RWPE2 (cell line): Measurements from ENCODE around the gene ELOVL6.

ENCODE experiments used
- ATAC-seq: fragments of 200-7000 bp; cut with Tn5 transposase; 3 replicates; pipeline ENCODE4 v1.9.1; 2021; ENCODE audit warnings: low read depth
- DNase-seq: peaks from one replicate; pipeline ENCODE4 v3.0.0-alpha.2; 2020; ENCODE audit warnings: low spot score
- H3K27ac ChIP-seq: fragments of 450-650 bp; 2 replicates; pipeline ENCODE4 v1.5.1; 2017; ENCODE audit warnings: mild to moderate bottlenecking; ENCODE audit not compliant: poor library complexity, severe bottlenecking
- H3K27me3 ChIP-seq: fragments of 250-450 bp; sonication (Bioruptor Pico); 2 replicates; pipeline ENCODE4 v1.5.1; 2021; ENCODE audit warnings: mild to moderate bottlenecking, moderate library complexity; ENCODE audit not compliant: insufficient read depth, poor library complexity, severe bottlenecking
- H3K36me3 ChIP-seq: fragments of 250-450 bp; sonication (Bioruptor Pico); 2 replicates; pipeline ENCODE4 v1.5.1; 2020; ENCODE audit warnings: low read depth, mild to moderate bottlenecking, moderate library complexity
- H3K4me1 ChIP-seq: fragments of 250-450 bp; sonication (Bioruptor Pico); 2 replicates; pipeline ENCODE4 v1.5.1; 2021; ENCODE audit warnings: mild to moderate bottlenecking, moderate library complexity; ENCODE audit not compliant: insufficient read depth, poor library complexity, severe bottlenecking
- H3K4me3 ChIP-seq: fragments of 250-450 bp; sonication (Bioruptor Pico); 2 replicates; pipeline ENCODE4 v1.5.1; 2021; ENCODE audit warnings: mild to moderate bottlenecking, moderate library complexity; ENCODE audit not compliant: severe bottlenecking
- H3K9me3 ChIP-seq: fragments of 250-450 bp; sonication (Bioruptor Pico); 2 replicates; pipeline ENCODE4 v1.5.1; 2021; ENCODE audit warnings: mild to moderate bottlenecking, moderate library complexity; ENCODE audit not compliant: severe bottlenecking
- TF ChIP-seq, protein P1 (sequence below): fragments of 450-650 bp; IDR thresholded peaks from one replicate; pipeline ENCODE4 v1.5.1; 2017; ENCODE audit warnings: mild to moderate bottlenecking, moderate library complexity; ENCODE audit not compliant: poor library complexity, severe bottlenecking

Gene ELOVL6

DNA sequence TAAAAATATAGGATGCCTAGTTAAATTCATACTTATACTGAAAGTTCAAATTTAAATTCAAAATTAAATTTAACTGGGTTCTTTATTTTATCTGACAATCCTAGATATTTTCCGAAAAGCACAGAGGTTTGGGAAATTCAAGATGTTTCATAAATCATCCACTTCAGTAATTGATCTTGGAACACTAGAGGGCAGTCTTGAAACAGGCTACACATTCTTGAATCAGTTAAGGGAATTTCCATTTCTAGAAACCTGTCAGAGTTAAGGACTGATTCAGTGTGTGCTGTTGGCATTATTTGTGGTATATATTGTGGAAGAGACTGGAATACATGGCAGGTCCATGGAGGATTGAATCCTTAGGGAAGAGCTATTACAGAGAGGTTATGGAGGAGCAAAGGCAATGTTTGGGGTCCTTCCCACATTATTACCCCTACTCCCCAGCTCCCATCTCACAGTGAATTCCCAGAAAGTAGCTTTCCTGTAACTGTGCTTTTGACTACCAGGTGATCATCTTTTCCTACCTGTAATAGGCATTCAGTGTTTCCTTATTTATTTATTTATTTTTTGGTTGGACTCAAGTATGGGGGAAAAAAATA is 192.9 kb downstream of the ELOVL6 start:
- Histone ChIP-seq H3K27ac (no peak overlapping the region), H3K9me3 (no peaks in the 10 kb centered on the region), H3K36me3 (no peaks in the 10 kb centered on the region), H3K4me3 (no peak overlapping the region), H3K4me1 (no peaks in the 10 kb centered on the region), H3K27me3 (no peaks in the 10 kb centered on the region)
- ATAC-seq (peak; percentile 77), DNase-seq (no peak)
- TF ChIP-seq, protein P1, sequence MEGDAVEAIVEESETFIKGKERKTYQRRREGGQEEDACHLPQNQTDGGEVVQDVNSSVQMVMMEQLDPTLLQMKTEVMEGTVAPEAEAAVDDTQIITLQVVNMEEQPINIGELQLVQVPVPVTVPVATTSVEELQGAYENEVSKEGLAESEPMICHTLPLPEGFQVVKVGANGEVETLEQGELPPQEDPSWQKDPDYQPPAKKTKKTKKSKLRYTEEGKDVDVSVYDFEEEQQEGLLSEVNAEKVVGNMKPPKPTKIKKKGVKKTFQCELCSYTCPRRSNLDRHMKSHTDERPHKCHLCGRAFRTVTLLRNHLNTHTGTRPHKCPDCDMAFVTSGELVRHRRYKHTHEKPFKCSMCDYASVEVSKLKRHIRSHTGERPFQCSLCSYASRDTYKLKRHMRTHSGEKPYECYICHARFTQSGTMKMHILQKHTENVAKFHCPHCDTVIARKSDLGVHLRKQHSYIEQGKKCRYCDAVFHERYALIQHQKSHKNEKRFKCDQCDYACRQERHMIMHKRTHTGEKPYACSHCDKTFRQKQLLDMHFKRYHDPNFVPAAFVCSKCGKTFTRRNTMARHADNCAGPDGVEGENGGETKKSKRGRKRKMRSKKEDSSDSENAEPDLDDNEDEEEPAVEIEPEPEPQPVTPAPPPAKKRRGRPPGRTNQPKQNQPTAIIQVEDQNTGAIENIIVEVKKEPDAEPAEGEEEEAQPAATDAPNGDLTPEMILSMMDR = peak; percentile 93

DNA sequence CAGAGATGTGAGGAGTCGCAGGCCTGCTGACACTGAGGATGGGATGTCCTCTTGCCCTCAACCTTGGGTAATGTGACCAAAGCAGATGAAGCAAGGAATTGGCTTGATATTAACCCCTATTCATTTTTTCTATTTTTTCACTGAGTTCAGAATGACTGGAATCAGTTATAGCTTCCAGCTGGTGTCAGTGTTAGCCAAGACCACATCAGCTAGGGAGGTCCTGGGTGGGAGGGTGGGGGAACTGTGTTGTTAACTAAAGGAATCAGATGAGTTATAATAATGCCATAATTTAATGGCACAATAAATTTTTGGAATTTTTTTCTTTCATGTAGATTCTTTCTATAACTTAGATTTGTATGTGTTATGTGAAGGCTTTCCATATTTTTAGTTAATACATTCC is 193.9 kb downstream of the ELOVL6 start:
- ATAC-seq (no peak), DNase-seq (no peak)
- no peaks in the 10 kb centered on the region for H3K9me3 ChIP-seq
- no peak overlapping the region for H3K4me3 ChIP-seq
- H3K4me1 ChIP-seq = no peaks in the 10 kb centered on the region
- TF ChIP-seq, protein P1 = no peak
- no peaks in the 10 kb centered on the region for H3K27me3 ChIP-seq
- H3K27ac ChIP-seq = no peak overlapping the region
- H3K36me3 ChIP-seq = no peaks in the 10 kb centered on the region

DNA sequence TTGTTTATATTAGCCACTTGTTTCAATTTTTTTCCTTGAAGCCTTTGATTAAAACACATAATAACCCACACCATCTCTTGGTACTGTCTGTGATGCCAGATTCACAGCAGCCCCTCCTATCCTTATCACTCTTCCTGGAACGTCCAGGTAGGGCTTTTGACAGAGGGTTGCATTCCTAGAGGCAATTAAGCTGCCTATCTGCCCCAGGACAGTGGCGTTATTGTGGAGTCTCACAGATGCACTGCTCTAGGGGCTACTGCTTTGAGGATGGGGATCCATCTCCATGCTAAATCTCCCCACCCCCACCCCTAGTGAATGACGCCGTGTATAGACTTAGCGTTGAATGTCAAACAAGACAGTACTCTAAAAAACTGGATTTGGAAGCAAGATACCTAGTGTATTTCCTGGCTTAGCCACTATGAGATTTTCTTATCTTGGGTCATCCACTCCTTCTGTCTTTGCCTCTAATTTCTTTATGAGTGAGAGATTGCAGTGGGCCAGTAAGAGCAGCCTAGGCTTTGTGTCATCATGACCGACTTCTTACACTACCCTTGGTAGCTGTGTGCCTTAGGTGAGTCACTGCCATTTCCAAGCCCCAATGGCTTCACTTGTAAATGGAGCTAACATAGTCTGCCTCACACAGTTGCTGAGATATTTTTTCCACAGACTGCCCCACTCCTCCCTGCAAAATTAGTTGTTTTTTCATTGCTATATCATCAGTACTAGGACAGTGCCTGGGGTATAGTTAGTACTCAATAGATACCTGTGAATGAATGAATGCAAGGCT is 194.8 kb downstream of the ELOVL6 start:
- Histone ChIP-seq H3K36me3 (no peaks in the 10 kb centered on the region), H3K27me3 (no peaks in the 10 kb centered on the region), H3K9me3 (no peaks in the 10 kb centered on the region), H3K27ac (no peak overlapping the region), H3K4me1 (no peaks in the 10 kb centered on the region), H3K4me3 (no peak overlapping the region)
- DNase-seq = no peak
- no peak for ATAC-seq
- TF ChIP-seq, protein P1 = no peak

DNA sequence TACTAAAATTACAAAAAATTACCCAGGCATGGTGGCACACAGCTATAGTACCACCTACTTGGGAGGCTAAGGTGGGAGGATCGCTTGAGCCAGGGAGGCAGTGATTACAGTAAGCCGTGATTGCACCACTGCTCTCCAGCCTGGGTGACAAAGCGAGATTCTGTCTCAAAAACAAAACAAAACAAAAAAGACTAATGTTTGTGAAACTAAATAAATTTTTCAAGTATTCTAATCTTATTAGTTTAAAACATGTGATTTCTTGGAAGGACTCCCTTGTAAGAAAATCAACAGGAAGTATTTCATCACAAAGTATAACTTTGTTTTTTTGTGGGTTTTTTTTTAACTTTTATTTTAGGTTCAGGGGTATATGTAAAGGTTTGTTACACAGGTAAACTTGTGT is 196.1 kb downstream of the ELOVL6 start:
- ATAC-seq (no peak), DNase-seq (no peak)
- H3K27ac ChIP-seq = no peak overlapping the region
- H3K36me3 ChIP-seq = no peaks in the 10 kb centered on the region
- TF ChIP-seq, protein P1 = no peak
- H3K4me1 ChIP-seq = no peaks in the 10 kb centered on the region
- H3K9me3 ChIP-seq = no peaks in the 10 kb centered on the region
- no peak overlapping the region for H3K4me3 ChIP-seq
- no peaks in the 10 kb centered on the region for H3K27me3 ChIP-seq

DNA sequence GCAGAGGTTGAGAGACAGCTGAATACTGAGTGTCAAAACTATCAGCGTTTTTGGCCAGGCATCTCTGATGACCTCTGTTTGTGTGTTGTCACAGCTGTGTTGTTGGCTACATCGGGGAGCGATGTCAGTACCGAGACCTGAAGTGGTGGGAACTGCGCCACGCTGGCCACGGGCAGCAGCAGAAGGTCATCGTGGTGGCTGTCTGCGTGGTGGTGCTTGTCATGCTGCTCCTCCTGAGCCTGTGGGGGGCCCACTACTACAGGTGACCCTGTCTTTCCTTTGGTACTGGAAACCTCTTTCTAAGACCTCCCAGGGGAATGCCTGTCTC is 198.9 kb downstream of the ELOVL6 start:
- DNase-seq = no peak
- TF ChIP-seq, protein P1 = no peak
- no peaks in the 10 kb centered on the region for H3K36me3 ChIP-seq

More for the DNA sequence above, 198.9 kb downstream of the ELOVL6 start:
- no peaks in the 10 kb centered on the region for H3K9me3 ChIP-seq
- H3K4me3 ChIP-seq = no peak overlapping the region
- no peaks in the 10 kb centered on the region for H3K27me3 ChIP-seq
- no peak overlapping the region for H3K27ac ChIP-seq
- ATAC-seq = no peak
- H3K4me1 ChIP-seq = peaks cover 2% of the 10 kb centered on the region
